NCI-H82 (cell line): Measurements from ENCODE around the gene KCTD5.
"Not testable (repeated sequence)": the region's sequence is repeated elsewhere in the genome, so short reads cannot be mapped to it uniquely, and the experiment has no call there.

ENCODE experiments used
- DNase-seq: peaks from one replicate; lab custom pipeline; 2025; lab: John Stamatoyannopoulos, UW

Gene KCTD5

GRCh38 chr16:2673066-2673999 is 9.0 kb upstream of the KCTD5 start:
- peak; percentile 96 for DNase-seq

- DNase-seq: no peak
Observed at GRCh38 chr16:2675021-2675420, 7.3 kb upstream of the KCTD5 start.

- DNase-seq: no peak
Observed at GRCh38 chr16:2675714-2676113, 6.6 kb upstream of the KCTD5 start.

GRCh38 chr16:2676937-2677336 is 5.4 kb upstream of the KCTD5 start:
- DNase-seq: not testable (repeated sequence)

GRCh38 chr16:2678206-2678965 is 3.9 kb upstream of the KCTD5 start:
- not testable (repeated sequence) for DNase-seq

GRCh38 chr16:2679902-2680301 is 2.4 kb upstream of the KCTD5 start:
- DNase-seq: peak; percentile 49

GRCh38 chr16:2680360-2680759 is 2.0 kb upstream of the KCTD5 start:
- DNase-seq: not testable (repeated sequence)

- DNase-seq: not testable (repeated sequence)
Observed at GRCh38 chr16:2683041-2683440, 718 bp downstream of the KCTD5 start.

GRCh38 chr16:2686075-2686474 is 3.8 kb downstream of the KCTD5 start:
- not testable (repeated sequence) for DNase-seq

GRCh38 chr16:2686912-2687507 is 4.7 kb downstream of the KCTD5 start:
- no peak for DNase-seq

GRCh38 chr16:2687531-2688308 is 5.4 kb downstream of the KCTD5 start:
- no peak for DNase-seq

- DNase-seq: not testable (repeated sequence)
Observed at GRCh38 chr16:2689422-2689821, 7.1 kb downstream of the KCTD5 start.

- no peak for DNase-seq
Observed at GRCh38 chr16:2689968-2690801, 7.9 kb downstream of the KCTD5 start.

GRCh38 chr16:2690852-2691251 is 8.5 kb downstream of the KCTD5 start:
- no peak for DNase-seq

- DNase-seq: no peak
Observed at GRCh38 chr16:2691491-2692248, 9.3 kb downstream of the KCTD5 start.

GRCh38 chr16:2692251-2692947 is 10.1 kb downstream of the KCTD5 start:
- DNase-seq: no peak

- DNase-seq: no peak
Observed at GRCh38 chr16:2692948-2693651, 10.8 kb downstream of the KCTD5 start.

- DNase-seq: not testable (repeated sequence)
Observed at GRCh38 chr16:2696601-2697250, 14.4 kb downstream of the KCTD5 start.
